ENCODE results near the gene LY6G6F. TPM values are rescaled to one million over a fixed set of nuclear protein-coding genes. Genes with fewer than 3 reads are reported as not detected.

LY6G6F gene
- total and polyA plus RNA-seq, 12 donors = not detected

DNA sequence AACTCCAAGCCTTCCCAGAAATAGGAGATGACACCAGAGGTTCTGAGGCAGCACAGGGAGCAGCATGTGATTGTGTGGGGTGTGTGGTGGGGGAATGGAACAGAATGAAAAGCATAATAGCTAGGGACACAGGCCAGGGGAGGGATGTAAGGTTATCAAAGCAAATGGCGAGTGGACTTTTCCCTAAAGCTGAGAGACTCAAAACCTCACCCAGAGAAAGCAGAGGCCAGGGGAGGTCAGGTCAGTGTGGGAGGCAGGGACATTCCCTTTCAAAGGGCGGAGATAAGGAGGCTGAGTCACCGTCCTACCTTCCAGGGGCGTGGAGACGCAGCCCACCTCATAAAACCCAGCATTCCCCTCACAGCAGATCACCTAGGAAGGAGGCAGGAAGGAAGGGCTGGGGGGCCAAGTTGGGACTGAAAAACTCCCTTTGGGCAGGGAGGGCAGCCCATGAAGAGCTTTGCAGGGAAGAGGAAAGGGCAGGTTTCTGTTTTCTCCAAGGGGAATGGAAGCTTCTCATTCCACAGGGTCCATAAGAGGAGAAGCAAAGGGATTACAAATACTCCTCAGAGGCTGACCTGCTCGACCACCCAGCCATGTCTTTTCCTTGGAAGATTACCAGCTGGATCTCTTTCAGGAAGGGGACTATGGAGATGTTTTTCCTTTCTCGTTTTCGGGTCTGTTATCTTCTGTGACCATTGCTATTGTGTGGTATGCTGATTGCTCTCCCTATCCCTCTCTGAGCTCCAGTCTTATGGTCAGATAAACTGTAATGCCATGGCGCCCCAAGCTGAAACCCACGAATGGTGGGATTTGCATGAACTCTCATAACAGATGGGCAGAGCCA is 16.2 kb upstream of the LY6G6F start:
- Histone ChIP-seq H3K36me3 (peaks cover 5 to 100% (median 75%) of the 10 kb centered on the region in 9 donors), H3K4me1 (peaks cover 0 to 4% (median 0%) of the 10 kb centered on the region in 9 donors), H3K27ac (no peak overlapping the region), H3K27me3 (no peaks in the 10 kb centered on the region), H3K4me3 (no peak overlapping the region), H3K9me3 (no peaks in the 10 kb centered on the region)
- no peak for TF ChIP-seq CTCF (IDR thresholded peaks at IDR 0.05)
- ATAC-seq = peak in 3 of 8 donors; percentile 32 to 49 (median 40)
- no peak for DNase-seq
- WGBS, 2 donors = 65 to 75% methylated on average over 10 of the region's 10 CpGs
- intact Hi-C loops (cut with DNase I) = no loop called here

DNA sequence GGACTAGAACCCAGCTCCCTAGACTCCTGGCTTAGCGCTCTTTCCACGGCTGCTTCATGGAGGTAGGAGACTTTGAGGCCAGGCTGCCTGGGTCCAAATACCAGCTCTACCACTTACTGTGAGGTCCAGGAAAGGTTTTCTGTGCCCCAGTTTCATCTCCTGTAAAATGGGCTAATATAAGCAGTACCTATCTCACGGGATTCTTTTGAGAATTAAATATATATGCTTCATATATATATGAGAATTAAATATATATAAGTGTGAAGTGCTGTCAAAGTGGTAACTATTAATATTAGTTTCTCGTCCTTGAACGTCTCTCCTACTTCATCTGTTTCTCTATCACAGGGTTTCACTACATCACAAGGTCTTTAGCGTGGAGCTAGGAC is 15.6 kb upstream of the LY6G6F start:
- DNase-seq (no peak), ATAC-seq (no peak)
- no peaks in the 10 kb centered on the region for H3K9me3 ChIP-seq
- no peaks in the 10 kb centered on the region for H3K27me3 ChIP-seq
- peaks cover 5 to 100% (median 77%) of the 10 kb centered on the region in 9 donors for H3K36me3 ChIP-seq
- H3K27ac ChIP-seq = no peak overlapping the region
- no peak for TF ChIP-seq CTCF (IDR thresholded peaks at IDR 0.05)
- intact Hi-C loops (cut with DNase I) = no loop called here
- 89 to 92% methylated on average over 6 of the region's 6 CpGs for WGBS, 2 donors
- H3K4me1 ChIP-seq = peaks cover 0 to 4% (median 0%) of the 10 kb centered on the region in 9 donors
- no peak overlapping the region for H3K4me3 ChIP-seq

GRCh38 chr6:31691564-31692108 is 15.0 kb upstream of the LY6G6F start:
- Histone ChIP-seq H3K27ac (no peak overlapping the region), H3K36me3 (peaks cover 5 to 100% (median 79%) of the 10 kb centered on the region in 9 donors), H3K4me3 (no peak overlapping the region), H3K9me3 (no peaks in the 10 kb centered on the region), H3K27me3 (no peaks in the 10 kb centered on the region), H3K4me1 (peaks cover 0 to 4% (median 0%) of the 10 kb centered on the region in 9 donors)
- TF ChIP-seq CTCF (IDR thresholded peaks at IDR 0.05) = no peak
- intact Hi-C loops (cut with DNase I) = no loop called here
- ATAC-seq = no peak
- 94 to 95% methylated on average over 12 of the region's 12 CpGs for WGBS, 2 donors
- no peak for DNase-seq

DNA sequence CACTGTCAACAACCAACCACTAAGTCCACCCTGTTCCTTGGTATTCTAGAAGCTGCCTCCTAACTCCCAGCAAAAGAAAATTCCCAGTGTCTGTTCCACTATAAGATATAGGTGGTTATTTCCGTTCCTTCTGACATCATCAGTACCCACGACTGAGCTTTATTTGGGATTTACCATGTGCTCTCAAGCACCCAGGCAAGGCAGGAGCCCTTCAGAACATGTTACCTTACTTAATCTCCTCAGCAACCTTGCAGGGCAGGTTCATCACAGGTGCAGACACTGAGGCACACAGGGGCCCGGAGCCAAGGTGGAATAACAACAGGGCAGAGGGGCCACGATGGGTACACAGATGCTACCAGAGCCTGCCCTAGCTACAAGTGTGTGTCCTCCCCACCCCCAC is 14.3 kb upstream of the LY6G6F start:
- ATAC-seq (no peak), DNase-seq (no peak)
- H3K4me3 ChIP-seq = no peak overlapping the region
- peaks cover 0 to 4% (median 0%) of the 10 kb centered on the region in 9 donors for H3K4me1 ChIP-seq
- peaks cover 1 to 100% (median 75%) of the 10 kb centered on the region in 9 donors for H3K36me3 ChIP-seq
- no peaks in the 10 kb centered on the region for H3K9me3 ChIP-seq
- no peak overlapping the region for H3K27ac ChIP-seq
- no peak for TF ChIP-seq CTCF (IDR thresholded peaks at IDR 0.05)
- intact Hi-C loops (cut with DNase I) = no loop called here
- H3K27me3 ChIP-seq = no peaks in the 10 kb centered on the region
- WGBS, 2 donors = 79 to 89% methylated on average over 4 of the region's 4 CpGs

Data from heart right ventricle (tissue), 16 donors.